Measurements from ENCODE around the gene VWA5B1. TPM values are rescaled to one million over a fixed set of nuclear protein-coding genes. Genes with fewer than 3 reads are reported as not detected.

Gene VWA5B1
- total and polyA plus RNA-seq, 2 donors (not counting 3 experiments of a cell fraction or from before 2014, with no cell fraction given) = not detected

DNA sequence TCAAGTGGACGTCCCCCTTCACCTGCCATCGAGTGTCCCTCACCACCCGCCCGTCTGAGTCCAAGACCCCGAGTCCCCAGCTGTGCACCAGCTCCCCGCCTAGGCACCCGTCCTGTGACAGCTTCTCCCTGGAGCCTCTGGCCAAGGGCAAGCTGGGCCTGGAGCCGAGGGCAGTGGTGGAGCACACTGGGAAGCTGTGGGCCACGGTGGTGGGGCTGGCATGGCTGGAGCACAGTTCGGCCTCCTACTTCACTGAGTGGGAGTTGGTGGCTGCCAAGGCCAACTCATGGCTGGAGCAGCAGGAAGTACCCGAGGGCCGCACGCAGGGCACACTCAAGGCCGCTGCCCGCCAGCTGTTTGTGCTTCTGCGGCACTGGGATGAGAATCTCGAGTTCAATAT lies 63.2 kb downstream of the VWA5B1 start:
- Histone ChIP-seq H4K20me1 (replicated peaks; ENCODE audit: control insufficient read depth, extremely low read depth, insufficient read depth, low read length) (no peaks in the 10 kb centered on the region), H3K4me1 (ENCODE audit: control insufficient read depth, extremely low read depth, insufficient read depth, low read length) (no peaks in the 10 kb centered on the region), H3K9me1 (replicated peaks; ENCODE audit: control insufficient read depth, extremely low read depth, insufficient read depth, low read length) (no peaks in the 10 kb centered on the region), H3K4me2 (ENCODE audit: insufficient read depth, low read length) (no peak overlapping the region), H3K9ac (replicated peaks; ENCODE audit: extremely low read depth, insufficient read depth, low read length) (no peak overlapping the region), H3K27ac (ENCODE audit: insufficient read depth, low read depth, low read length) (no peak overlapping the region), H3K9me3 (replicated peaks; ENCODE audit: control insufficient read depth, insufficient read depth, low read length) (no peaks in the 10 kb centered on the region), H3K4me3 (replicated peaks in 1 of 3; ENCODE audit: insufficient read depth in 1 of 3, low read depth in 1 of 3, low read length in 3 of 3) (no peak overlapping the region), H2AFZ (ENCODE audit: low read depth, low read length) (no peak overlapping the region), H3K36me3 (ENCODE audit: control insufficient read depth in 2 of 2, extremely low read depth in 1 of 2, insufficient read depth in 2 of 2, low read length in 2 of 2) (no peaks in the 10 kb centered on the region), H3K27me3 (ENCODE audit: control insufficient read depth in 2 of 2, insufficient read depth in 2 of 2, low read length in 2 of 2) (no peaks in the 10 kb centered on the region), H3K79me2 (ENCODE audit: control insufficient read depth, insufficient read depth, low read length) (no peaks in the 10 kb centered on the region)
- POLR2A ChIA-PET = no interaction called here
- BruUV-seq (replicated peaks) = no TSS peak
- FAIRE-seq (no peak), DNase-seq (ENCODE audit: low read depth, low spot score) (no peak)
- TF ChIP-seq FOS (IDR thresholded peaks at IDR 0.05; ENCODE audit: borderline replicate concordance, insufficient read depth, low read length) = no peak
- TF ChIP-seq MYC (IDR thresholded peaks at IDR 0.05; ENCODE audit: low read depth, low read length) = no peak
- no peak for TF ChIP-seq EZH2 (IDR thresholded peaks at IDR 0.05; ENCODE audit: borderline replicate concordance, low read depth, low read length, severe bottlenecking)
- TF ChIP-seq, protein P1, sequence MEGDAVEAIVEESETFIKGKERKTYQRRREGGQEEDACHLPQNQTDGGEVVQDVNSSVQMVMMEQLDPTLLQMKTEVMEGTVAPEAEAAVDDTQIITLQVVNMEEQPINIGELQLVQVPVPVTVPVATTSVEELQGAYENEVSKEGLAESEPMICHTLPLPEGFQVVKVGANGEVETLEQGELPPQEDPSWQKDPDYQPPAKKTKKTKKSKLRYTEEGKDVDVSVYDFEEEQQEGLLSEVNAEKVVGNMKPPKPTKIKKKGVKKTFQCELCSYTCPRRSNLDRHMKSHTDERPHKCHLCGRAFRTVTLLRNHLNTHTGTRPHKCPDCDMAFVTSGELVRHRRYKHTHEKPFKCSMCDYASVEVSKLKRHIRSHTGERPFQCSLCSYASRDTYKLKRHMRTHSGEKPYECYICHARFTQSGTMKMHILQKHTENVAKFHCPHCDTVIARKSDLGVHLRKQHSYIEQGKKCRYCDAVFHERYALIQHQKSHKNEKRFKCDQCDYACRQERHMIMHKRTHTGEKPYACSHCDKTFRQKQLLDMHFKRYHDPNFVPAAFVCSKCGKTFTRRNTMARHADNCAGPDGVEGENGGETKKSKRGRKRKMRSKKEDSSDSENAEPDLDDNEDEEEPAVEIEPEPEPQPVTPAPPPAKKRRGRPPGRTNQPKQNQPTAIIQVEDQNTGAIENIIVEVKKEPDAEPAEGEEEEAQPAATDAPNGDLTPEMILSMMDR (IDR thresholded peaks at IDR 0.05; ENCODE audit: extremely low read depth in 1 of 2, insufficient read depth in 1 of 2, low read depth in 1 of 2, low read length in 2 of 2) = no peak
- no peak for TF ChIP-seq JUN (IDR thresholded peaks at IDR 0.05; ENCODE audit: borderline replicate concordance, insufficient read depth, insufficient read length, low read depth)
- TF ChIP-seq GATA2 (IDR thresholded peaks at IDR 0.05; ENCODE audit: insufficient read depth, insufficient read length, low read depth, low read length) = no peak
- TF ChIP-seq POLR2A (IDR thresholded peaks at IDR 0.05; ENCODE audit: low read depth, low read length) = no peak
- intact Hi-C loops (cut with micrococcal nuclease) (no loop called here), dilution Hi-C loops (cut with MboI; ENCODE audit: extremely low pct_ligation_motif_present, low sequenced_read_pairs) (no loop called here)
- CTCF ChIA-PET = no interaction called here

DNA sequence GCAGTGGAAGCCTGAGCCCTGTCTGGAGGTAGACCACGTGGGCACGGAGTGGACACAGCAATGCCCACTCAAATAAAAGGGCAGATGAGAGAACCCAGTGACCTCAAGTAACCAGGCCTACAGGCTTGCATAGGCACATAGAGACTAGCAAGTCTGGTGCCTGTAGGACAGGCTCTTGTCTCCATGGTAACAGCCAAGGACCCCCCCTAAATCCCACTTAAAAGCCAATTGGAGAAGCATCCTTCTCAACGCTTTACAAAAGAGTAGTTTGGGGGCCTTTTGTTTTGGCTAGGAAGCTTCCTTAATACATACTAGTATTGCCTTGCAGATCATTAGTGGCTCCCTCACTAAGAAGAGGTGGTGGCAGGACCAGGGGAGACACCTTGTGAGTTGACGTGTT lies 63.9 kb downstream of the VWA5B1 start:
- Histone ChIP-seq H3K79me2 (ENCODE audit: control insufficient read depth, insufficient read depth, low read length) (no peaks in the 10 kb centered on the region), H3K36me3 (ENCODE audit: control insufficient read depth in 2 of 2, extremely low read depth in 1 of 2, insufficient read depth in 2 of 2, low read length in 2 of 2) (no peaks in the 10 kb centered on the region), H3K9me1 (replicated peaks; ENCODE audit: control insufficient read depth, extremely low read depth, insufficient read depth, low read length) (no peaks in the 10 kb centered on the region), H3K9me3 (replicated peaks; ENCODE audit: control insufficient read depth, insufficient read depth, low read length) (no peaks in the 10 kb centered on the region), H3K4me3 (replicated peaks in 1 of 3; ENCODE audit: insufficient read depth in 1 of 3, low read depth in 1 of 3, low read length in 3 of 3) (no peak overlapping the region), H4K20me1 (replicated peaks; ENCODE audit: control insufficient read depth, extremely low read depth, insufficient read depth, low read length) (no peaks in the 10 kb centered on the region), H3K4me1 (ENCODE audit: control insufficient read depth, extremely low read depth, insufficient read depth, low read length) (no peaks in the 10 kb centered on the region), H3K27me3 (ENCODE audit: control insufficient read depth in 2 of 2, insufficient read depth in 2 of 2, low read length in 2 of 2) (no peaks in the 10 kb centered on the region), H2AFZ (ENCODE audit: low read depth, low read length) (no peak overlapping the region), H3K9ac (replicated peaks; ENCODE audit: extremely low read depth, insufficient read depth, low read length) (no peak overlapping the region), H3K27ac (ENCODE audit: insufficient read depth, low read depth, low read length) (no peak overlapping the region), H3K4me2 (ENCODE audit: insufficient read depth, low read length) (no peak overlapping the region)
- BruUV-seq (replicated peaks) = no TSS peak
- ChIA-PET CTCF (no interaction called here), POLR2A (no interaction called here)
- TF ChIP-seq POLR2A (IDR thresholded peaks at IDR 0.05; ENCODE audit: low read depth, low read length) (no peak), MYC (IDR thresholded peaks at IDR 0.05; ENCODE audit: low read depth, low read length) (no peak)
- dilution Hi-C loops (cut with MboI; ENCODE audit: extremely low pct_ligation_motif_present, low sequenced_read_pairs) = no loop called here
- DNase-seq (ENCODE audit: low read depth, low spot score) = no peak
- no peak for FAIRE-seq
- intact Hi-C loops (cut with micrococcal nuclease) = no loop called here
